MM.1S (cell line): ENCODE measurements around the gene POLE2.
"Not testable (repeated sequence)": the region's sequence is repeated elsewhere in the genome, so short reads cannot be mapped to it uniquely, and the experiment has no call there.

Experiments used
- CTCF ChIP-seq: fragments of 300-600 bp; sonication (generic); IDR thresholded peaks from 2 replicates; pipeline ENCODE4 v1.5.1; 2016; ENCODE audit warnings: antibody characterized with exemption, low read length, mixed read lengths
- EZH2 ChIP-seq: fragments of 300-600 bp; sonication (generic); optimal IDR thresholded peaks from 2 replicates; pipeline ENCODE3; 2017; ENCODE audit warnings: low read depth, mild to moderate bottlenecking, antibody characterized with exemption, low read length, mixed read lengths
- EZH2phosphoT487 ChIP-seq: fragments of 300-600 bp; sonication (generic); IDR thresholded peaks from 2 replicates; pipeline ENCODE4 v1.6.1; 2018; ENCODE audit warnings: antibody characterized with exemption, low read length

- not testable (repeated sequence) for TF ChIP-seq CTCF, EZH2phosphoT487, EZH2
Observed at GRCh38 chr14:49704471-49704870, 16.5 kb upstream of the POLE2 start.
